GM18909 (cell line): ENCODE measurements around the gene ANKIB1.
"Not testable (repeated sequence)": the region's sequence is repeated elsewhere in the genome, so short reads cannot be mapped to it uniquely, and the experiment has no call there.

Experiments
- ATAC-seq: cut with Tn5 transposase; IDR thresholded peaks from one replicate; pipeline ENCODE4 v1.9.1; 2021; ENCODE audit warnings: mild to moderate bottlenecking; ENCODE audit not compliant: unreplicated experiment, poor library complexity

ANKIB1 gene

GRCh38 chr7:92436612-92437445, 191.1 kb downstream of the ANKIB1 start:
- ATAC-seq = no peak

DNA sequence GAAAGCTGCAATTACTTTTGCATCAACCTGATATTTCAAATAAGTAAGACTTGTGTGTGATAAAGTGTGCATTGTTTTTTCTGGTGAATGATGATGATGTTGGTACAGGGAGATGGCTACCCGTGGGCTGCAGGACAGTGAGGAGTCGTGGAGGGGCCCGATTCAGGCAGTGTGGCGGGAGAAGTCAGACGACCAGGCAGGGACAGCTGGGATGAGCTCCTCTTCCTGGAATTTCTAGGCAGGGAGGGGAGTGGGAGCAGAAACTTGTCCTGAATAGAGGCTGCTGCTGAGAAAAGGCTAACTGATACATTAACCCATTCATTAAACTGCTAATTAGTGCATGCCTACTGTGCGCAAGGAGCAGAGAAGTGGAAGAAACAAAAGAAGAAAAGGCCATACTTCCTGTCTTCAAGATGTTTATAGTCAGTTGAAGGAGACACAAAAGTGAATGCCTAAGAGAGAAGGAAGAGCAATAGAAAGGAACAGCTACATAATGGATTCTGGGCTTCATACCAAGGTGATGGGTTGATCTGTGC, 192.2 kb downstream of the ANKIB1 start:
- no peak for ATAC-seq

DNA sequence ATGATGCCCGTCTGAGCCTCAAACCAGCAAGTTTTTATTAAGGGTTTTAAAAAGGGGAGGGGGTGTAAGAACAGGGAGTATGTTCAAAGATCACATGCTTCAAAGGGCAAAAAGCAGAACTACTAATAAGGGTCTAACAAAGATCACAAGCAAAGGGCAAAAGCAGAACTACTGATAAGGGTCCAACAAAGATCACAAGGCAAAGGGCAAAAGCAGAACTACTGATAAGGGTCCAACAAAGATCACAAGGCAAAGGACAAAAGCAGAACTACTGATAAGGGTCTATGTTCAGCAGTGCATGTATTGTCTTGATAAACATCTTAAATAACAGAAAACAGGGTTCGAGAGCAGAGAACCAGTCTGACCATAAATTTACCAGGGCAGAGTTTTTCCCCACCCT, 196.9 kb downstream of the ANKIB1 start:
- not testable (repeated sequence) for ATAC-seq

DNA sequence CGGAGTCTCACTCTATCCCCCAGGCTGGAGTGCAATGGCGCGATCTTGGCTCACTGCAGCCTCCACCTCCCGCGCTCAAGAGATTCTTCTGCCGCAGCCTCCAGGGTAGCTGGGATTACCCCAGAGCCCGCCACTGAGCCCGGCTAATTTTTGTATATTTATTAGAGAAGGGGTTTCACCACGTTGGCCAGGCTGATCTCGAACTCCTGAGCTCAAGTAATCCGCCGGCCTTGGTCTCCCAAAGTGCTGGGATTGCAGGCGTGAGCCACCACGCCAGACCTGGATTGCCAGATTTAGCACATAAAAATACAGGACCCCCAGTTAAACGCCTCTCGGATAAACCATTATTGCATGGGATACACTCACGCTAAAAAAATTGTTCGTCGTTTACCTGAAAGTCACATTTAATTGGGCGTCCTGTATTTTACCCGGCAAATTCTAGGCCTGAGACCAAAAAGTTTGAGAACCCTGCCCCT, 201.1 kb downstream of the ANKIB1 start:
- ATAC-seq = no peak

DNA sequence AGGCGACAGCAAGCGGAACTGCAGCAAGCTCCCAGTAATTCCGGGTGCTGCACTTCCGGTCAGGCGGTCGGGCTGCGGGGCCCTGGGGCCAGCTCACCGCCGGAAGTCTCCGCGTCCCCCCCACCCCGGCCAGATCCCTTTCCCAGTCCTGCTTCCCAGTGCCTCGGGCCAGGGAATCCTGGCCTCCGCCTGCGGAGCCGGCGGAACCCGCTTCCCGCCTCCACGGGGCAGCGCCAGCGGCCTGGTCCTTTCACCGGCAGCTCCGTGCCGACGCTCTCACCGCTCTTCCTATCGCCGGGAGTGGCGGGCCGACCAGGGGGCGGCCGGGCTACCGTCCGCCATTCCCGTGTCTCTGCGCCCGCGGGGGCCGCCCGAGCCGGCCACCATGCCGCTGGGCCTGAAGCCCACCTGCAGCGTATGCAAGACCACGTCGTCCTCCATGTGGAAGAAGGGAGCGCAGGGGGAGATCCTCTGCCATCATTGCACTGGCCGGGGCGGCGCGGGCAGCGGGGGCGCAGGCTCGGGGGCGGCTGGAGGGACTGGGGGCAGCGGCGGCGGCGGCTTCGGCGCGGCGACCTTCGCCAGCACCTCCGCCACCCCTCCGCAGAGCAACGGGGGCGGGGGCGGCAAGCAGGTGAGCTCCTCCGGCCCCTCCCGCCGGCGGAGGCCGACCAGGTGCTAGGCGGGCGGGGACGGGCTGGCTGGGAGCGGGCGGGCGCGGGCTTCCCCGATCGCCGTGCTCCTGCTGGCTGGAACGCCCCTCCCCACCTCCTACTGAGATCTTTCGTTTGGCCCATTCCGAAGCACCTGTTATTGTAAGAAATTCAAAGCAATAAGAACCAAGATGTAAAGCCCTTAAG, 201.8 kb downstream of the ANKIB1 start, which contains the start of gene GATAD1:
TSS of gene GATAD1 (plus strand) at position 138 of the 860 bp plus-strand sequence. CDS start at position 386, 248 bp downstream.
- ATAC-seq = peak; percentile 94

- ATAC-seq = peak; percentile 48
Measured at GRCh38 chr7:92448205-92448747, 202.5 kb downstream of the ANKIB1 start.
